HL-60 (cell line): ENCODE data around the gene SHISA6.

Source experiments
- DNase-seq, 2 experiments: peaks; one replicate each; pipeline ENCODE4 v3.0.0-alpha.2; 2010 to 2020; ENCODE audit warnings: low read depth in 1 of 2, low spot score in 1 of 2
- H3K27ac ChIP-seq: fragments of 250-450 bp; sonication (Bioruptor Pico); replicated peaks from 2 replicates; pipeline ENCODE4 v1.5.1; 2020; ENCODE audit warnings: mild to moderate bottlenecking, moderate library complexity
- H3K27me3 ChIP-seq: fragments of 250-450 bp; sonication (Bioruptor Pico); 2 replicates; pipeline ENCODE4 v1.5.1; 2021; ENCODE audit warnings: mild to moderate bottlenecking, moderate library complexity; ENCODE audit not compliant: insufficient read depth, poor library complexity, severe bottlenecking
- H3K4me3 ChIP-seq: replicated peaks from 2 replicates; pipeline ENCODE4 v1.5.1; 2011; ENCODE audit warnings: mild to moderate bottlenecking, control low read depth, low read length; ENCODE audit not compliant: insufficient read depth
- GABPA ChIP-seq: IDR thresholded peaks from 2 replicates; pipeline ENCODE4 v1.6.1; 2012; ENCODE audit warnings: low read depth
- POLR2AphosphoS5 ChIP-seq: IDR thresholded peaks from 2 replicates; pipeline ENCODE4 v1.6.1; 2012; ENCODE audit warnings: low read depth
- SPI1 ChIP-seq: IDR thresholded peaks from 2 replicates; pipeline ENCODE4 v1.6.1; 2012; ENCODE audit warnings: low read depth, mild to moderate bottlenecking, borderline replicate concordance
- long read RNA-seq: library from polyadenylated mRNA; unstranded; transcript quantifications from one replicate; pipeline ENCODE4 v2.0.0, GENCODE V29; 2020
- TF ChIP-seq, protein P1 (sequence below): IDR thresholded peaks from 2 replicates; pipeline ENCODE4 v1.6.1; 2012; ENCODE audit warnings: low read depth; ENCODE audit not compliant: insufficient replicate concordance
- TF ChIP-seq, protein P2 (sequence below): IDR thresholded peaks from one replicate; pipeline ENCODE4 v1.5.1; 2011; ENCODE audit warnings: low read length, control low read depth, inconsistent platforms; ENCODE audit not compliant: insufficient read depth

The SHISA6 gene
- long read RNA-seq: 0 reads

GRCh38 chr17:11240841-11241610 lies at the start of gene SHISA6:
Gene SHISA6 (plus strand): TSS chr17:11241213.
- TF ChIP-seq GABPA (no peak), SPI1 (no peak), POLR2AphosphoS5 (no peak)
- TF ChIP-seq, protein P1, sequence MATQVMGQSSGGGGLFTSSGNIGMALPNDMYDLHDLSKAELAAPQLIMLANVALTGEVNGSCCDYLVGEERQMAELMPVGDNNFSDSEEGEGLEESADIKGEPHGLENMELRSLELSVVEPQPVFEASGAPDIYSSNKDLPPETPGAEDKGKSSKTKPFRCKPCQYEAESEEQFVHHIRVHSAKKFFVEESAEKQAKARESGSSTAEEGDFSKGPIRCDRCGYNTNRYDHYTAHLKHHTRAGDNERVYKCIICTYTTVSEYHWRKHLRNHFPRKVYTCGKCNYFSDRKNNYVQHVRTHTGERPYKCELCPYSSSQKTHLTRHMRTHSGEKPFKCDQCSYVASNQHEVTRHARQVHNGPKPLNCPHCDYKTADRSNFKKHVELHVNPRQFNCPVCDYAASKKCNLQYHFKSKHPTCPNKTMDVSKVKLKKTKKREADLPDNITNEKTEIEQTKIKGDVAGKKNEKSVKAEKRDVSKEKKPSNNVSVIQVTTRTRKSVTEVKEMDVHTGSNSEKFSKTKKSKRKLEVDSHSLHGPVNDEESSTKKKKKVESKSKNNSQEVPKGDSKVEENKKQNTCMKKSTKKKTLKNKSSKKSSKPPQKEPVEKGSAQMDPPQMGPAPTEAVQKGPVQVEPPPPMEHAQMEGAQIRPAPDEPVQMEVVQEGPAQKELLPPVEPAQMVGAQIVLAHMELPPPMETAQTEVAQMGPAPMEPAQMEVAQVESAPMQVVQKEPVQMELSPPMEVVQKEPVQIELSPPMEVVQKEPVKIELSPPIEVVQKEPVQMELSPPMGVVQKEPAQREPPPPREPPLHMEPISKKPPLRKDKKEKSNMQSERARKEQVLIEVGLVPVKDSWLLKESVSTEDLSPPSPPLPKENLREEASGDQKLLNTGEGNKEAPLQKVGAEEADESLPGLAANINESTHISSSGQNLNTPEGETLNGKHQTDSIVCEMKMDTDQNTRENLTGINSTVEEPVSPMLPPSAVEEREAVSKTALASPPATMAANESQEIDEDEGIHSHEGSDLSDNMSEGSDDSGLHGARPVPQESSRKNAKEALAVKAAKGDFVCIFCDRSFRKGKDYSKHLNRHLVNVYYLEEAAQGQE: no peak
- TF ChIP-seq, protein P2, sequence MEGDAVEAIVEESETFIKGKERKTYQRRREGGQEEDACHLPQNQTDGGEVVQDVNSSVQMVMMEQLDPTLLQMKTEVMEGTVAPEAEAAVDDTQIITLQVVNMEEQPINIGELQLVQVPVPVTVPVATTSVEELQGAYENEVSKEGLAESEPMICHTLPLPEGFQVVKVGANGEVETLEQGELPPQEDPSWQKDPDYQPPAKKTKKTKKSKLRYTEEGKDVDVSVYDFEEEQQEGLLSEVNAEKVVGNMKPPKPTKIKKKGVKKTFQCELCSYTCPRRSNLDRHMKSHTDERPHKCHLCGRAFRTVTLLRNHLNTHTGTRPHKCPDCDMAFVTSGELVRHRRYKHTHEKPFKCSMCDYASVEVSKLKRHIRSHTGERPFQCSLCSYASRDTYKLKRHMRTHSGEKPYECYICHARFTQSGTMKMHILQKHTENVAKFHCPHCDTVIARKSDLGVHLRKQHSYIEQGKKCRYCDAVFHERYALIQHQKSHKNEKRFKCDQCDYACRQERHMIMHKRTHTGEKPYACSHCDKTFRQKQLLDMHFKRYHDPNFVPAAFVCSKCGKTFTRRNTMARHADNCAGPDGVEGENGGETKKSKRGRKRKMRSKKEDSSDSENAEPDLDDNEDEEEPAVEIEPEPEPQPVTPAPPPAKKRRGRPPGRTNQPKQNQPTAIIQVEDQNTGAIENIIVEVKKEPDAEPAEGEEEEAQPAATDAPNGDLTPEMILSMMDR: no peak
- no peak for DNase-seq
- Histone ChIP-seq H3K27ac (no peak within 1 kb of the TSS), H3K27me3 (peaks cover 2% of the 10 kb centered on the region), H3K4me3 (no peak within 1 kb of the TSS)

DNA sequence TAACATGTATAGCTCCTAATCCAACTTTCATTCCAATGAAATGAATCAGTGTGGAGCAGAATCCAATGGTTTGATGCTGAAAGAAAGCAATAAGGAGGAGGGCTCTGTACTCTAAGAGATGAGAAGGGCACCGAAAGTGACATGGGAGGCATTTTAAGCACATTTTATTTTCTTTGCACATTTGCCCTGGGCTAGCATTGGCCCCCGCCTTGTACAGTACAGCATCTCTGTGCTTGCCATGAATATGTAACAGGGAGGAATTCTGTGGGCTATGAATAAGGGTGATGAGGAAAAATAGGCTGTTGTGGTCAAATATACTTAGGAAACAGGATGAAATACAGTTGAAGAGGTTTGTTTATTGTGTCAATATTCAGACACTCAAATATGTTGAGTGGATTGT lies 45.2 kb upstream of the SHISA6 start:
- H3K4me3 ChIP-seq: no peak overlapping the region
- TF ChIP-seq GABPA (no peak), POLR2AphosphoS5 (no peak), SPI1 (no peak)
- TF ChIP-seq, protein P2: no peak
- TF ChIP-seq, protein P1: no peak
- no peaks in the 10 kb centered on the region for H3K27me3 ChIP-seq
- DNase-seq: no peak
- H3K27ac ChIP-seq: no peak overlapping the region

DNA sequence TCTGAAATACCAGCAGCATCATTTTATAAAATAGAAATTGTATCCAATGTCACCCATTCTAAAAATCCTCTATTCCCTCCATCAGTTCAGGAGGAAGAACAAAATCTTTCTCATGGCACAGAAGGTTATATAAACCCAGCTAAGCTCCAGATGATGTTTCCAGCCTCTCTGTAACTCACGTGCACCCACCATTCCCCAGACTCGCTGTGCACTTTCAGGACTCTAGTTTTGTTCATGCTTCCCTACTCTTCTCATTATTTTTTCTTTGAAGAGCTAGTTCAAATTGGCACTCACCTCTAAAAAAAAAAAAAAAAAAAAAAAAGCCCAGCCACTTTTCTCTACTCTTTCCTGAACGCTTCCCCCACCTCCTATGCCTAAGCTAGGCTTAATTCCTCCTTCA lies 36.0 kb upstream of the SHISA6 start:
- TF ChIP-seq GABPA (no peak), POLR2AphosphoS5 (no peak), SPI1 (no peak)
- TF ChIP-seq, protein P2: no peak
- TF ChIP-seq, protein P1: no peak
- Histone ChIP-seq H3K27ac (no peak overlapping the region), H3K27me3 (no peaks in the 10 kb centered on the region), H3K4me3 (no peak overlapping the region)
- DNase-seq: no peak
